CD14-positive monocyte (primary cell): ENCODE data around the gene STON2. TPM values are rescaled to one million over a fixed set of nuclear protein-coding genes. Genes with fewer than 3 reads are reported as not detected.

Experiments used
- DNase-seq, 3 donors: peaks; one replicate each; pipeline ENCODE4 v3.0.0-alpha.2; 2011 to 2022
- H2AFZ ChIP-seq: 2 replicates; pipeline ENCODE4 v1.6.0; 2012; ENCODE audit warnings: mild to moderate bottlenecking, low read depth, low read length, inconsistent platforms; ENCODE audit not compliant: insufficient read depth, poor library complexity, severe bottlenecking
- H3K27ac ChIP-seq, 2 donors: 1 replicate in 1 of 2; 2 replicates in 1 of 2; pipeline ENCODE4 v1.5.1; 2012 to 2013; ENCODE audit warnings: low read length in 2 of 2, control low read depth in 1 of 2, inconsistent platforms in 1 of 2, low read depth in 1 of 2, mild to moderate bottlenecking in 1 of 2
- H3K27me3 ChIP-seq, 2 donors: one replicate each; pipeline versions ENCODE4 v1.6.0 to v1.6.1; 2011 to 2013; ENCODE audit warnings: low read length in 2 of 2; ENCODE audit not compliant: control insufficient read depth in 2 of 2, insufficient read depth in 2 of 2
- H3K36me3 ChIP-seq, 2 donors: replicated peaks in 1 of 2; 1 replicate in 1 of 2; 2 replicates in 1 of 2; pipeline versions ENCODE4 v1.5.1 to v1.6.1; 2012 to 2013; ENCODE audit warnings: low read length in 2 of 2, control low read depth in 1 of 2, inconsistent platforms in 1 of 2, mild to moderate bottlenecking in 1 of 2; ENCODE audit not compliant: insufficient read depth in 2 of 2, control insufficient read depth in 1 of 2
- H3K4me1 ChIP-seq, 2 donors: 1 replicate in 1 of 2; 2 replicates in 1 of 2; pipeline versions ENCODE4 v1.5.1 to v1.6.1; 2012 to 2013; ENCODE audit warnings: low read length in 2 of 2, control low read depth in 1 of 2, inconsistent platforms in 1 of 2, mild to moderate bottlenecking in 1 of 2, moderate library complexity in 1 of 2; ENCODE audit not compliant: insufficient read depth in 2 of 2, control insufficient read depth in 1 of 2
- H3K4me2 ChIP-seq: replicated peaks from 2 replicates; pipeline ENCODE3; 2012; ENCODE audit warnings: low read length, moderate library complexity, mild to moderate bottlenecking; ENCODE audit not compliant: poor library complexity, severe bottlenecking; ENCODE audit errors: extremely low read depth
- H3K4me3 ChIP-seq, 3 experiments: fragments of 200-600 bp in 1 of 3; sonication (generic) in 1 of 3; replicated peaks in 1 of 3; 1 replicate in 2 of 3; 2 replicates in 1 of 3; pipeline ENCODE4 v1.5.1; 2011 to 2013; ENCODE audit warnings: low read length in 3 of 3, mild to moderate bottlenecking in 3 of 3, control low read depth in 2 of 3, low read depth in 2 of 3, inconsistent platforms in 1 of 3, moderate library complexity in 1 of 3
- H3K79me2 ChIP-seq: 2 replicates; pipeline ENCODE4 v1.6.0; 2012; ENCODE audit warnings: mild to moderate bottlenecking, control low read depth, inconsistent platforms, low read length, moderate library complexity; ENCODE audit not compliant: insufficient read depth
- H3K9ac ChIP-seq: 2 replicates; pipeline ENCODE4 v1.6.0; 2017; ENCODE audit warnings: low read length, mild to moderate bottlenecking; ENCODE audit not compliant: insufficient read depth, poor library complexity, severe bottlenecking
- H3K9me3 ChIP-seq, 2 donors: replicated peaks in 1 of 2; 1 replicate in 1 of 2; 2 replicates in 1 of 2; pipeline versions ENCODE4 v1.5.1 to v1.6.1; 2012 to 2013; ENCODE audit warnings: low read length in 2 of 2, control low read depth in 1 of 2; ENCODE audit not compliant: control insufficient read depth in 1 of 2, insufficient read depth in 1 of 2
- H4K20me1 ChIP-seq: 2 replicates; pipeline ENCODE4 v1.6.0; 2012; ENCODE audit warnings: mild to moderate bottlenecking, low read length, control low read depth, moderate library complexity; ENCODE audit not compliant: insufficient read depth
- H3K27ac Mint-ChIP-seq, 7 donors: one replicate each; pipeline ENCODE4 v1.8.0; 2020; ENCODE audit warnings: mild to moderate bottlenecking in 7 of 7, mixed read lengths in 7 of 7, moderate library complexity in 6 of 7, inconsistent platforms in 2 of 7
- H3K27me3 Mint-ChIP-seq, 3 donors: one replicate each; pipeline ENCODE4 v1.8.0; 2021 to 2022; ENCODE audit warnings: low read depth in 3 of 3, mild to moderate bottlenecking in 3 of 3, mixed read lengths in 3 of 3, moderate library complexity in 3 of 3, inconsistent platforms in 1 of 3
- H3K36me3 Mint-ChIP-seq, 2 donors: one replicate each; pipeline ENCODE4 v1.8.0; 2020; ENCODE audit warnings: mixed read lengths in 2 of 2, inconsistent platforms in 1 of 2, mild to moderate bottlenecking in 1 of 2
- H3K4me1 Mint-ChIP-seq: one replicate; pipeline ENCODE4 v1.8.0; 2020; ENCODE audit warnings: mild to moderate bottlenecking, mixed read lengths
- H3K4me3 Mint-ChIP-seq, 2 donors: one replicate each; pipeline ENCODE4 v1.8.0; 2020; ENCODE audit warnings: mild to moderate bottlenecking in 2 of 2, mixed read lengths in 2 of 2, moderate library complexity in 1 of 2
- H3K9me3 Mint-ChIP-seq, 7 donors: one replicate each; pipeline ENCODE4 v1.8.0; 2020 to 2022; ENCODE audit warnings: mixed read lengths in 7 of 7, mild to moderate bottlenecking in 6 of 7, moderate library complexity in 6 of 7, inconsistent platforms in 2 of 7
- CTCF ChIP-seq: fragments of 200-600 bp; IDR thresholded peaks from one replicate; pipeline ENCODE4 v1.8.0; 2022; ENCODE audit warnings: antibody characterized with exemption, mild to moderate bottlenecking
- WGBS: methylation state at CpG from one replicate; pipeline ENCODE4 v1.1.5; 2013; ENCODE audit warnings: missing lambda C conversion rate; ENCODE audit not compliant: insufficient coverage; 5-methylcytosine and 5-hydroxymethylcytosine counted together
- intact Hi-C, 2 donors: fragments of 100-400 bp; cut with micrococcal nuclease; formaldehyde crosslinking; loops; one replicate each; pipeline versions ENCODE4 v1.15.0 to v1.15.1; 2023
- polyA plus RNA-seq, 3 donors: library from polyadenylated mRNA; depleted of rRNA in 1 of 3; unstranded in 2 of 3; stranded (reverse) in 1 of 3; fragments of 300-500 nt in 2 of 3; fragments of >200 nt in 1 of 3; fragmentation: Illumina TruSeq in 2 of 3; gene quantifications; 1 replicate in 2 of 3; 2 replicates in 1 of 3; pipeline ENCODE4 v1.2.3, GENCODE V29; 2012 to 2021

STON2 gene
- polyA plus RNA-seq, 3 donors: 1.6 to 3.2 (median 2.1) TPM

- H3K4me3 Mint-ChIP-seq: no peak overlapping the region
- Histone ChIP-seq H3K27me3 (no peaks in the 10 kb centered on the region), H2AFZ (no peak overlapping the region), H3K4me3 (no peak overlapping the region), H3K79me2 (no peaks in the 10 kb centered on the region), H3K36me3 (no peaks in the 10 kb centered on the region), H4K20me1 (no peaks in the 10 kb centered on the region), H3K27ac (no peak overlapping the region), H3K9ac (no peak overlapping the region), H3K4me2 (no peak overlapping the region), H3K4me1 (peaks cover 21 to 29% of the 10 kb centered on the region in 2 donors), H3K9me3 (no peaks in the 10 kb centered on the region)
- peaks cover 0 to 4% (median 0%) of the 10 kb centered on the region in 7 donors for H3K9me3 Mint-ChIP-seq
- no peak for DNase-seq
- H3K36me3 Mint-ChIP-seq: peaks cover 0 to 2% of the 10 kb centered on the region in 2 donors
- no peak overlapping the region for H3K27ac Mint-ChIP-seq
- H3K4me1 Mint-ChIP-seq: peaks cover 27% of the 10 kb centered on the region
- WGBS: no CpG with 5 or more reads among the region's 2 CpGs
- peaks cover 0 to 2% (median 0%) of the 10 kb centered on the region in 3 donors for H3K27me3 Mint-ChIP-seq
- TF ChIP-seq CTCF: no peak
- intact Hi-C loops: no loop called here
These were observed 102.0 kb downstream of the STON2 start for GRCh38 chr14:81298122-81298521.

GRCh38 chr14:81295958-81296923 is 103.9 kb downstream of the STON2 start:
- Mint-ChIP-seq H3K27me3 (peaks cover 0 to 2% (median 1%) of the 10 kb centered on the region in 3 donors), H3K4me1 (peaks cover 20% of the 10 kb centered on the region), H3K4me3 (no peak overlapping the region), H3K9me3 (peaks cover 0 to 14% (median 8%) of the 10 kb centered on the region in 7 donors), H3K27ac (peak overlapping the region in 6 of 7 donors; percentile 10 to 77 (median 32)), H3K36me3 (peaks cover 0 to 2% of the 10 kb centered on the region in 2 donors)
- H3K4me2 ChIP-seq: peak overlapping the region; percentile 18
- DNase-seq: peak; percentile 52 to 63 (median 58)
- TF ChIP-seq CTCF: no peak
- peaks cover 4 to 10% of the 10 kb centered on the region in 2 donors for H3K9me3 ChIP-seq
- H3K4me1 ChIP-seq: peaks cover 16 to 17% of the 10 kb centered on the region in 2 donors
- WGBS: 67% methylated on average over 2 of the region's 4 CpGs
- H3K79me2 ChIP-seq: no peaks in the 10 kb centered on the region
- no peaks in the 10 kb centered on the region for H4K20me1 ChIP-seq
- intact Hi-C loops: no loop called here
- no peak overlapping the region for H3K9ac ChIP-seq
- H3K27me3 ChIP-seq: no peaks in the 10 kb centered on the region
- no peak overlapping the region for H3K4me3 ChIP-seq
- no peak overlapping the region for H2AFZ ChIP-seq
- no peaks in the 10 kb centered on the region for H3K36me3 ChIP-seq
- H3K27ac ChIP-seq: peak overlapping the region in 1 of 2 donors; percentile 53
